Measurements from ENCODE around the gene SUN2. TPM values are rescaled to one million over a fixed set of nuclear protein-coding genes. Genes with fewer than 3 reads are reported as not detected.
A peak's percentile ranks its signal among the peaks of the same experiment; 100 is the strongest.

The SUN2 gene
- total and polyA plus RNA-seq, 2 of the 13 experiments (the other 11 are each of a cell fraction or from before 2014, with no cell fraction given): 45.6 to 56.6 TPM

- TF ChIP-seq ZNF281 (CRISPR knock-in tag; IDR thresholded peaks at IDR 0.05; ENCODE audit: borderline replicate concordance) (peak; percentile 32; the same call in 1 of the 2 replicates), RFX1 (IDR thresholded peaks at IDR 0.05) (no peak), FOXA1 (IDR thresholded peaks at IDR 0.05) (no peak), FOXA1 (CRISPR knock-in tag; IDR thresholded peaks at IDR 0.05) (no peak), ZNF550 (CRISPR knock-in tag; IDR thresholded peaks at IDR 0.05; ENCODE audit: borderline replicate concordance) (0 out of 2 replicates have a peak, but pooled peaks have one; percentile 57), SOX6 (IDR thresholded peaks at IDR 0.05) (no peak), SOX6 (CRISPR knock-in tag; IDR thresholded peaks at IDR 0.05) (peak; percentile 55; the same call in 1 of the 2 replicates), CREB3 (CRISPR knock-in tag; IDR thresholded peaks at IDR 0.05) (no peak), ZNF10 (CRISPR knock-in tag; IDR thresholded peaks at IDR 0.05; ENCODE audit: borderline replicate concordance, low read depth) (no peak), XBP1 (CRISPR knock-in tag; IDR thresholded peaks at IDR 0.05) (no peak), ARID5B (CRISPR knock-in tag; IDR thresholded peaks at IDR 0.05) (peak; percentile 63; the same call in 1 of the 2 replicates), ZNF589 (CRISPR knock-in tag; conservative IDR thresholded peaks at IDR 0.05) (peak; percentile 58; the same call in 1 of the 2 replicates), ZNF33B (CRISPR knock-in tag; IDR thresholded peaks at IDR 0.05) (peak; percentile 46; the same call in 1 of the 2 replicates), ZNF256 (CRISPR knock-in tag; conservative IDR thresholded peaks at IDR 0.05) (no peak), TFE3 (CRISPR knock-in tag; IDR thresholded peaks at IDR 0.05) (peak; percentile 51; the same call in 1 of the 2 replicates), NR2F1 (CRISPR knock-in tag; IDR thresholded peaks at IDR 0.05) (peak; percentile 63 to 80), ZNF33A (CRISPR knock-in tag; IDR thresholded peaks at IDR 0.05; ENCODE audit: borderline replicate concordance) (no peak), ZNF580 (CRISPR knock-in tag; IDR thresholded peaks at IDR 0.05; ENCODE audit: borderline replicate concordance, low read depth) (no peak), GATAD1 (CRISPR knock-in tag; IDR thresholded peaks at IDR 0.05) (no peak)
Observed at GRCh38 chr22:38755155-38755910, 465 bp downstream of the SUN2 start (continued).

All from HepG2 (cell line).